H54 (cell line): ENCODE results near the gene POC5.

Experiments
- DNase-seq: peaks from one replicate; pipeline ENCODE4 v3.0.0; 2011; ENCODE audit warnings: low spot score, mixed read lengths; ENCODE audit not compliant: insufficient read length
- FAIRE-seq: peaks from 3 replicates; lab custom pipeline; 2011; peaks lifted over from hg19 to GRCh38; lab: Jason Lieb, UNC
- POLR2A ChIP-seq: IDR thresholded peaks from 2 replicates; pipeline ENCODE4 v1.6.1; 2011; ENCODE audit warnings: low read depth, mild to moderate bottlenecking, low read length

POC5 gene

DNA sequence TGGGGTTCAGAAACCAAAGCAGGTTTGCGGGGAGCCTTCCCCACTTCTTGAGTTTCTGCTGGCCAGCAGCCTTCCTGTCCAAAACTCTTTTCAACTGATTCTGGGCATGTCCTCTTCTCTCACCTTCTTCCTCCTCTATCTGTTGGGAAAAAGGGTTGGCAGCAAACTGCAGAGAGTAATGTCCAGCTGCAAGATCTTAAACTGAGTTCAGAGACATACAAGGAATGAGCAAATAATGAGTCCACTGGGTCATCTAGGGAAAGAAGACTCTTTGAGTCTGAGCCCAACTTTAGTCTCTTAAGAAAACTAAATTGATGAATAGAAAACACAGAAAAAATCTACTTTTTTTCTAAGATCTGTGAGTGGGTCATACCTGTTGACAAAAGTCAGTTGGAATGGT is 89.4 kb downstream of the POC5 start:
- no peak for DNase-seq
- no peak for TF ChIP-seq POLR2A
- FAIRE-seq = no peak

DNA sequence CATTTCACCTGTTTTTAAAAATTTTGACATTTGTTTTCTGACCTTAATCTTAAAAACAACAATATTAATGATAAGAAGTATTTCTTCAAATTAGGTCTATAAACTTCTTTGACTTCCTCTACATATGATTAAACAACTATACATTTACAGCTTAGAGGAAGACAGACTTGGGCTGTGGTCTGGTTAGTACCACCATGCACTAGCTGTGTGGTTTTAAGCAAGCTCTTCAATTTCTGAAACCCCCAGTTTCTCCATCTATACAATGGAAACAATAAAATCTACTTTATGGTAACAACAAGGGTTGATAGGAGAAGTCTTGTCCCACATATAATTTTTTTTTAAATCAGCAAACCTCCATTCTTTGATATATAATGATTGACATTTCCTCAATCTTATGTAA is 90.3 kb downstream of the POC5 start:
- TF ChIP-seq POLR2A = no peak
- no peak for FAIRE-seq

More for the DNA sequence above, 90.3 kb downstream of the POC5 start:
- no peak for DNase-seq
